OCI-M2 (cell line): ENCODE data around the gene GYPC.

Experiments used
- DNase-seq: peaks from one replicate; lab custom pipeline; 2025; ENCODE audit not compliant: unreplicated experiment; lab: John Stamatoyannopoulos, UW

GYPC gene

DNA sequence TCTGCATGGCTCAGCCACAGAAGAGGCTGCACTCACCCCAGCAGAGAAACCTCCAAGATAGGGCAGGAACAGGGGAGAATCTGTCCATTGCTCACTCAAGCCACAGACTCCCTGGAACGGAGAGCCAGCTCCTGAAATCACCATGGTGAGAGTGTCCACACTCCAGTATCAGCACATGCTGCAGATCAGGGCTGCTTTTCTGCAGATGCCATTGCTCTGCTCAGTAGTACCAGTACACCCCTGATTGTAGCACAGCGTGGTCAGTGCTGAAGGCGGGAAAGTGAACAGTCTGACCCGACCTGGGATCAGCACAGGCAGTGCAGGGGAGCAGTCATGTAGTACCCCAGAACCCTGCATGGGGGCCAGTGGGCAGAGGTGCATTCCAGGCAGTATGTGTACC lies 73.9 kb downstream of the GYPC start:
- no peak for DNase-seq

- no peak for DNase-seq
Measured at GRCh38 chr2:126730655-126731054, 74.7 kb downstream of the GYPC start.

DNA sequence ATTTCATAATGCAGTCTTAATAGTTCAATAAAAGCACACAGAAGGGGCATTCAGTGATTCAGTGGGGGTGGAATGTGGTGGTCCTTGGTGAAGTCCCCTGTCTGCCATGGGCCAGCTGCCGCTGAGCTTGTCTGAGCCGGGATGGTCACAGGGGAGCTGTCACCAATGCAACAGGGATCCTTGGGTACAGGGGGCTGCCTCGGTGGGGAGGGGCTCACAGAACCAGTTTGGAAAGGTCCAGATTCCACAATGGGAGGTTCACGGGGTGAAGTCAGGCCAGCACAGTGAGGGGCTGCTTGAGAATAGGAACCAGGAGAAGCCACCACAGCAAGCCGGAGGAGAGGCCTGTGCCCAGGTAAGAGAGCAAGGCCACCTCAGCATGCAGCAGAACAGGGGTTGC lies 75.4 kb downstream of the GYPC start:
- no peak for DNase-seq

GRCh38 chr2:126732682-126733245 lies 76.8 kb downstream of the GYPC start:
- DNase-seq, result no peak

- DNase-seq, result no peak
Measured at GRCh38 chr2:126733795-126734194, 77.8 kb downstream of the GYPC start.

DNA sequence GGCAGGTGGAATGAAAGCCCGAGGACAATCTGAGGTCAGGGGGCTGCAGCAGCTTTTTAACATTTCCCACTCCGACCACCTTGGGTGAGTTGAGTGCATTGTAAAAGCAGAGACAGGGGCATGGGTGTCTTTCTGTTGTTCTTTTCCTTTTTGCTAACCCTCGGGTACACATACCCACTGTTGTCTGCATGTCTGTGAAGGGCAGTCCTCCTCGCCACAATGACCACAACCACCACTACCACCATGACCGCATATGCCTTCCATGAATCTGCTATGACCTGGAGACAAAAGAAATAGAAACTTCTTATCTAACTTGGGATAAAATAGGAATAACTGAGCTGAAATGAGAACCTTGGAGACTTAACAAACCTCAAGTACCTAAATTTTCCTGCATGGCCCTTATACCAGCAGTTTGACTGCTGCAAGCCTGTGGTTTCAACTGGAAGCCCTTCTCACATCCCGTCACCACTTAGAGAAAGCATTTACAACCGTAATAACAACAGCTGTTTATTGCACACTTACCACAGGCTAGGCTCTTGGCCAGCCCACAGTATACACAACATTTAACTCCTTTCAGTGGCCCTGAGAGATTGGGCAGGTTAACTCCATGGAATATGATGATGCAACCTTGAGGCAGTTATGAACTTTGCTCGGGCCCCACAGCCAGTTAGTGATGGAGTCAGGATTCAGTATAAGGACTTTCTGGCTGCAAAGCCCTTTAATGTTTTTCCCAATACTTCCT lies 80.3 kb downstream of the GYPC start:
- DNase-seq, result no peak

DNA sequence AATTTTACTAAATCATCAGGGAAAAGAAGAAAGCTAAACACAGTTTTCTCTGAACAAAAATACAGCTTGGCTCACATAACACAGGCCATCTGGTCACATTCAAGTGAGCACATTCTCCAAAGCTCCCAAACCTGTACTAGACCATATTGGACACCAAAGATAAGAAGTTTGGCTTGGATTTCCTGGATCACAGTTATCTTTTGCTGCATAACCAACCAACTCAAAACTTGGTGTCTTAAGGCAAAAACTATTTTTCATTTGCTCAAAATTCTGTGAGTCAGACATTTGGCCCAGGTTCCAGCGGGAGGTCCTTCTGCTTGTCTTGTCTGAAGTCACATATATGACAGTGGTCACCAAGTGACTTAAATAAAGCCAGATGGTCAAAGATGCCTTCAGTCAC lies 83.2 kb downstream of the GYPC start:
- DNase-seq, result no peak

- no peak for DNase-seq
Measured at GRCh38 chr2:126744640-126745039, 88.7 kb downstream of the GYPC start.
